Neural cell (in vitro differentiated cells): ENCODE data around the gene SERGEF. TPM values are rescaled to one million over a fixed set of nuclear protein-coding genes. Genes with fewer than 3 reads are reported as not detected.

Source experiments
- H2AFZ ChIP-seq: fragments of 200-600, 300-800 bp; sonication (generic), shearing (Covaris generic); 2 replicates; pipeline ENCODE4 v1.6.0; 2014; ENCODE audit warnings: low read depth, mild to moderate bottlenecking, antibody characterized with exemption, low read length, moderate library complexity
- H3F3A ChIP-seq: fragments of 200-600 bp; shearing (Covaris generic); 2 replicates; pipeline ENCODE4 v1.6.1; 2016; ENCODE audit warnings: mild to moderate bottlenecking, moderate library complexity, mixed read lengths, antibody characterized with exemption, low read length; ENCODE audit not compliant: insufficient read depth, poor library complexity, severe bottlenecking
- H3K27ac ChIP-seq: fragments of 200-600, 300-800 bp; sonication (generic), shearing (Covaris generic); 2 replicates; pipeline ENCODE4 v1.5.1; 2014; ENCODE audit warnings: mild to moderate bottlenecking, low read length, moderate library complexity
- H3K27me3 ChIP-seq: fragments of 300-800, 200-600 bp; sonication (generic), shearing (Covaris generic); 2 replicates; pipeline ENCODE4 v1.6.0; 2014; ENCODE audit warnings: mild to moderate bottlenecking, low read depth, low read length, moderate library complexity; ENCODE audit not compliant: insufficient read depth
- H3K36me3 ChIP-seq: fragments of 300-800, 200-600 bp; sonication (generic), shearing (Covaris generic); 2 replicates; pipeline ENCODE4 v1.5.1; 2014; ENCODE audit warnings: mild to moderate bottlenecking, antibody characterized with exemption, low read length, moderate library complexity; ENCODE audit not compliant: insufficient read depth
- H3K4me2 ChIP-seq: fragments of 300-800, 200-600 bp; sonication (generic), shearing (Covaris generic); 2 replicates; pipeline ENCODE4 v1.6.0; 2014; ENCODE audit warnings: mild to moderate bottlenecking, low read length
- H3K4me3 ChIP-seq: fragments of 300-800, 200-600 bp; sonication (generic), shearing (Covaris generic); 2 replicates; pipeline ENCODE4 v1.5.1; 2014; ENCODE audit warnings: mild to moderate bottlenecking, low read length, moderate library complexity
- H3K79me2 ChIP-seq: fragments of 200-600 bp; shearing (Covaris generic); replicated peaks from 2 replicates; pipeline ENCODE4 v1.6.0; 2014; ENCODE audit warnings: mild to moderate bottlenecking, low read length, moderate library complexity; ENCODE audit not compliant: insufficient read depth
- H3K9ac ChIP-seq: fragments of 300-800, 200-600 bp; sonication (generic), shearing (Covaris generic); 2 replicates; pipeline ENCODE4 v1.6.1; 2016; ENCODE audit warnings: mild to moderate bottlenecking, low read length, mixed read lengths
- H3K9me2 ChIP-seq: fragments of 200-600 bp; shearing (Covaris generic); 2 replicates; pipeline ENCODE4 v1.6.1; 2016; ENCODE audit warnings: mild to moderate bottlenecking, low read length, mixed read lengths; ENCODE audit not compliant: insufficient read depth
- H3K9me3 ChIP-seq: fragments of 200-600, 300-800 bp; sonication (generic), shearing (Covaris generic); 2 replicates; pipeline ENCODE4 v1.6.1; 2016; ENCODE audit warnings: mild to moderate bottlenecking, mixed run types, low read length, moderate library complexity, mixed read lengths
- H4K20me1 ChIP-seq: fragments of 200-600 bp; shearing (Covaris generic); 2 replicates; pipeline ENCODE4 v1.6.1; 2016; ENCODE audit warnings: mild to moderate bottlenecking, mixed run types; ENCODE audit not compliant: insufficient read depth
- EP300 ChIP-seq: fragments of 450-650 bp; conservative IDR thresholded peaks from 2 replicates; pipeline ENCODE4 v1.6.1; 2014; ENCODE audit warnings: antibody characterized with exemption, mild to moderate bottlenecking, moderate library complexity; ENCODE audit not compliant: poor library complexity, severe bottlenecking
- EZH2 ChIP-seq: fragments of 200-600, 300-800 bp; shearing (Covaris generic), sonication (generic); IDR thresholded peaks from 2 replicates; pipeline ENCODE4 v1.6.1; 2014; ENCODE audit warnings: antibody characterized with exemption, low read length, borderline replicate concordance, mild to moderate bottlenecking; ENCODE audit not compliant: insufficient read depth, poor library complexity, severe bottlenecking
- MXI1 ChIP-seq: fragments of 450-650 bp; conservative IDR thresholded peaks from 2 replicates; pipeline ENCODE4 v1.6.1; 2014; ENCODE audit warnings: antibody characterized with exemption, mild to moderate bottlenecking; ENCODE audit not compliant: poor library complexity, severe bottlenecking
- POLR2AphosphoS5 ChIP-seq: IDR thresholded peaks from 2 replicates; pipeline ENCODE4 v1.6.1; 2012
- RAD21 ChIP-seq: fragments of 450-650 bp; conservative IDR thresholded peaks from 2 replicates; pipeline ENCODE4 v1.6.1; 2014; ENCODE audit warnings: antibody characterized with exemption, mild to moderate bottlenecking, moderate library complexity
- REST ChIP-seq: IDR thresholded peaks from 2 replicates; pipeline ENCODE4 v1.6.1; 2012; ENCODE audit warnings: borderline replicate concordance
- SMC3 ChIP-seq: fragments of 450-650 bp; conservative IDR thresholded peaks from 2 replicates; pipeline ENCODE4 v1.6.1; 2014; ENCODE audit warnings: antibody characterized with exemption, mild to moderate bottlenecking, moderate library complexity; ENCODE audit not compliant: poor library complexity
- TAF1 ChIP-seq: IDR thresholded peaks from 2 replicates; pipeline ENCODE4 v1.6.1; 2012; ENCODE audit warnings: low read depth
- polyA plus RNA-seq: library from polyadenylated mRNA; depleted of rRNA; stranded (reverse); fragments of >200 nt; gene quantifications from 2 replicates; pipeline ENCODE4 v1.2.3, GENCODE V29; 2014
- TF ChIP-seq, protein P1 (sequence below): fragments of 450-650 bp; IDR thresholded peaks from 2 replicates; pipeline ENCODE4 v1.5.1; 2014; ENCODE audit warnings: antibody characterized with exemption, mild to moderate bottlenecking, moderate library complexity; ENCODE audit not compliant: poor library complexity, severe bottlenecking

SERGEF gene
- polyA plus RNA-seq, 1 donor from 2014 or later, result 49.6 TPM

- Histone ChIP-seq H3K27ac (no peak overlapping the region), H3K27me3 (no peaks in the 10 kb centered on the region)
- no peak for TF ChIP-seq TAF1
- TF ChIP-seq RAD21, result no peak
- TF ChIP-seq MXI1, result no peak
These were observed 85.0 kb downstream of the SERGEF start for GRCh38 chr11:17927681-17928343.

GRCh38 chr11:17927041-17927440 is 85.8 kb downstream of the SERGEF start:
- no peak overlapping the region for H3K4me2 ChIP-seq
- H3K9me2 ChIP-seq, result no peaks in the 10 kb centered on the region
- no peak overlapping the region for H2AFZ ChIP-seq
- no peaks in the 10 kb centered on the region for H4K20me1 ChIP-seq
- TF ChIP-seq EP300, result no peak
- no peak for TF ChIP-seq REST
- no peak for TF ChIP-seq POLR2AphosphoS5
- no peak for TF ChIP-seq EZH2
- TF ChIP-seq SMC3, result no peak
- no peak for TF ChIP-seq RAD21
- no peaks in the 10 kb centered on the region for H3K9me3 ChIP-seq
- H3K9ac ChIP-seq, result no peak overlapping the region
- no peak overlapping the region for H3K27ac ChIP-seq
- H3K79me2 ChIP-seq, result no peaks in the 10 kb centered on the region
- H3F3A ChIP-seq, result no peaks in the 10 kb centered on the region
- H3K4me3 ChIP-seq, result no peak overlapping the region
- no peaks in the 10 kb centered on the region for H3K36me3 ChIP-seq
- no peaks in the 10 kb centered on the region for H3K27me3 ChIP-seq

More at GRCh38 chr11:17927681-17928343, 85.0 kb downstream of the SERGEF start:
- Histone ChIP-seq H3K36me3 (no peaks in the 10 kb centered on the region), H3K9me3 (no peaks in the 10 kb centered on the region), H3K4me2 (no peak overlapping the region), H3K9ac (no peak overlapping the region), H2AFZ (no peak overlapping the region), H3K9me2 (no peaks in the 10 kb centered on the region), H3K79me2 (no peaks in the 10 kb centered on the region), H3K4me3 (no peak overlapping the region), H3F3A (no peaks in the 10 kb centered on the region), H4K20me1 (no peaks in the 10 kb centered on the region)

- Histone ChIP-seq H3K9ac (no peak overlapping the region), H3K36me3 (no peaks in the 10 kb centered on the region), H3K4me3 (no peak overlapping the region), H3K4me2 (no peak overlapping the region), H3K9me2 (no peaks in the 10 kb centered on the region), H3F3A (no peaks in the 10 kb centered on the region), H4K20me1 (no peaks in the 10 kb centered on the region), H2AFZ (no peak overlapping the region), H3K27me3 (no peaks in the 10 kb centered on the region), H3K9me3 (no peaks in the 10 kb centered on the region), H3K27ac (no peak overlapping the region), H3K79me2 (no peaks in the 10 kb centered on the region)
- TF ChIP-seq POLR2AphosphoS5 (no peak), RAD21 (no peak), SMC3 (no peak), MXI1 (no peak), REST (no peak), EZH2 (no peak), TAF1 (no peak), EP300 (no peak)
- TF ChIP-seq, protein P1, sequence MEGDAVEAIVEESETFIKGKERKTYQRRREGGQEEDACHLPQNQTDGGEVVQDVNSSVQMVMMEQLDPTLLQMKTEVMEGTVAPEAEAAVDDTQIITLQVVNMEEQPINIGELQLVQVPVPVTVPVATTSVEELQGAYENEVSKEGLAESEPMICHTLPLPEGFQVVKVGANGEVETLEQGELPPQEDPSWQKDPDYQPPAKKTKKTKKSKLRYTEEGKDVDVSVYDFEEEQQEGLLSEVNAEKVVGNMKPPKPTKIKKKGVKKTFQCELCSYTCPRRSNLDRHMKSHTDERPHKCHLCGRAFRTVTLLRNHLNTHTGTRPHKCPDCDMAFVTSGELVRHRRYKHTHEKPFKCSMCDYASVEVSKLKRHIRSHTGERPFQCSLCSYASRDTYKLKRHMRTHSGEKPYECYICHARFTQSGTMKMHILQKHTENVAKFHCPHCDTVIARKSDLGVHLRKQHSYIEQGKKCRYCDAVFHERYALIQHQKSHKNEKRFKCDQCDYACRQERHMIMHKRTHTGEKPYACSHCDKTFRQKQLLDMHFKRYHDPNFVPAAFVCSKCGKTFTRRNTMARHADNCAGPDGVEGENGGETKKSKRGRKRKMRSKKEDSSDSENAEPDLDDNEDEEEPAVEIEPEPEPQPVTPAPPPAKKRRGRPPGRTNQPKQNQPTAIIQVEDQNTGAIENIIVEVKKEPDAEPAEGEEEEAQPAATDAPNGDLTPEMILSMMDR, result no peak
These were observed 88.1 kb downstream of the SERGEF start for GRCh38 chr11:17924713-17925112.
